Measurements from ENCODE around the gene SASS6. TPM values are rescaled to one million over a fixed set of nuclear protein-coding genes. Genes with fewer than 3 reads are reported as not detected.

The SASS6 gene
- total RNA-seq, 1 experiment from 2014 or later: 9.0 TPM

DNA sequence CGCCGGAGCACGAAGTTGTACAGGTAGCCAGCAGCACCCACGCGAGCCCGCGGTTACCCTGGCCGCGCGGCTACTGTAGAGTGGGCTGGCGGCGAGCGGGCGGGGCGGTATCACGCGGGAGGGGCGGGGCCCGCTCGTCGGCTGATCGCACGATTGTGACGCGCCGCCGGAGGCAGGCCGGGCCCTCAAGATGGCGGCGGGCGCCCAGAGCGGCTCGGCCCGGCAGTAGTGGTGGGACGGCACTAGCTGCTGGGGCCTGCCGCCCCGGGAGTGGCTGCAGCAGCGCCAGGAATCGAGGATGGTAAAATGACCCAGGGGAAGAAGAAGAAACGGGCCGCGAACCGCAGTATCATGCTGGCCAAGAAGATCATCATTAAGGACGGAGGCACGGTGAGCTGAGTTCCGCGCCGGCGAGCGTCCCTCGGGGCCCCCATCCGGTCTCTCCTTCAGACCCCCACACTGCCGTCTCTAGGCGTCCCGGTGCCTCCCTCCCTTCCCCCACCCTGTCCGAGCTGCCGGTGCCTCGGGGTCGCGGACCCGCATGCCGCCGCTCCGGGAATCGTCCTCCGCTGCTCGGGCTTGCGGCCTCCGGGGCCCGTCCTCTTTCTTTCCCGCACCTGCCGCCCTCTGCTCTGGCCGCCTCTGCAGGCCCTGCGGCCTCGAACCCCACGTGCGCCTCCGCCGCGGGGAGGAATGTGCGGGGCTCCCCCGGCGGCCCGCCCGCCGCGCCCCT lies 94.6 kb downstream of the SASS6 start:
- H3K4me2 ChIP-seq (ENCODE audit: low read length): peak overlapping the region; percentile 92
- TF ChIP-seq, protein P1, sequence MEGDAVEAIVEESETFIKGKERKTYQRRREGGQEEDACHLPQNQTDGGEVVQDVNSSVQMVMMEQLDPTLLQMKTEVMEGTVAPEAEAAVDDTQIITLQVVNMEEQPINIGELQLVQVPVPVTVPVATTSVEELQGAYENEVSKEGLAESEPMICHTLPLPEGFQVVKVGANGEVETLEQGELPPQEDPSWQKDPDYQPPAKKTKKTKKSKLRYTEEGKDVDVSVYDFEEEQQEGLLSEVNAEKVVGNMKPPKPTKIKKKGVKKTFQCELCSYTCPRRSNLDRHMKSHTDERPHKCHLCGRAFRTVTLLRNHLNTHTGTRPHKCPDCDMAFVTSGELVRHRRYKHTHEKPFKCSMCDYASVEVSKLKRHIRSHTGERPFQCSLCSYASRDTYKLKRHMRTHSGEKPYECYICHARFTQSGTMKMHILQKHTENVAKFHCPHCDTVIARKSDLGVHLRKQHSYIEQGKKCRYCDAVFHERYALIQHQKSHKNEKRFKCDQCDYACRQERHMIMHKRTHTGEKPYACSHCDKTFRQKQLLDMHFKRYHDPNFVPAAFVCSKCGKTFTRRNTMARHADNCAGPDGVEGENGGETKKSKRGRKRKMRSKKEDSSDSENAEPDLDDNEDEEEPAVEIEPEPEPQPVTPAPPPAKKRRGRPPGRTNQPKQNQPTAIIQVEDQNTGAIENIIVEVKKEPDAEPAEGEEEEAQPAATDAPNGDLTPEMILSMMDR (conservative IDR thresholded peaks at IDR 0.05; ENCODE audit: low read depth, low read length): no peak
- no peak for TF ChIP-seq EZH2phosphoT487 (IDR thresholded peaks at IDR 0.05; ENCODE audit: borderline replicate concordance, low read length)
- no peak for TF ChIP-seq EZH2 (IDR thresholded peaks at IDR 0.05; ENCODE audit: low read length, unreplicated experiment)
- ChIA-PET CTCF (interaction anchor here (0.6 kb wide), 1 partner anchor 418 kb away, joined by 3 read pairs; no protein-coding TSS in a partner anchor), POLR2A (ENCODE audit: unreplicated experiment) (interaction anchor here (0.5 to 0.6 kb wide), 2 partner anchors 12 to 110 kb away, joined by 3 to 20 read pairs; no protein-coding TSS in a partner anchor)
- peaks cover 20% of the 10 kb centered on the region for H3K4me1 ChIP-seq (ENCODE audit: insufficient read depth, low read length)
- peaks cover 42% of the 10 kb centered on the region for H4K20me1 ChIP-seq (ENCODE audit: low read length)
- peak overlapping the region; percentile 55 for H2AFZ ChIP-seq (ENCODE audit: low read length)
- no peaks in the 10 kb centered on the region for H3F3A ChIP-seq (ENCODE audit: low read length, unreplicated experiment)
- peaks cover 68% of the 10 kb centered on the region for H3K79me2 ChIP-seq (ENCODE audit: low read length)
- no TSS peak for BruUV-seq (replicated peaks)
- peak overlapping the region; percentile 98 for H3K9ac ChIP-seq (ENCODE audit: low read length)
- H3K27me3 ChIP-seq (ENCODE audit: low read length): no peaks in the 10 kb centered on the region
- H3K36me3 ChIP-seq (ENCODE audit: low read depth, low read length): peaks cover 2% of the 10 kb centered on the region; the same call in 1 of the 2 replicates
- peak; percentile 85 for DNase-seq
- H3K9me2 ChIP-seq (replicated peaks; ENCODE audit: low read length): no peaks in the 10 kb centered on the region
- peak overlapping the region; percentile 81 for H3K27ac ChIP-seq (ENCODE audit: low read length)
- H3K4me3 ChIP-seq (ENCODE audit: low read length): peak overlapping the region; percentile 77
- intact Hi-C loops (cut with micrococcal nuclease): loop anchor here (2.0 kb wide), 4 partner anchors 67 to 421 kb away; partner anchors contain the start of genes AGL, SASS6 and TRMT13
- H3K9me3 ChIP-seq (ENCODE audit: low read length): no peaks in the 10 kb centered on the region
- peak; percentile 88 for ATAC-seq

DNA sequence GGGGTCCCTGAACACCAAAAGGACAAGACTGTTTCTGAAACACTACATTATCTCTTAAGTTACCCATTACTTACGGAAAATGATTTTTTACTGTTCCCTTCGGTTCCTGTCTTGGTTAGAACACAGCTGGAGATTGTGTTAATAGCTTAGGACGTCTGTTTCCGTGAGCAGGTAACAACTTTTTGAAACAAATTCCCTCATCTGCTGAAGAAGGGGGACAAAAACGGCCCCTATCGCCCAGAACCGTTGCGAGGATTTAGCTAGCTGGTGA lies 95.1 kb downstream of the SASS6 start:
- peak overlapping the region; percentile 55 for H2AFZ ChIP-seq (ENCODE audit: low read length)
- H3K79me2 ChIP-seq (ENCODE audit: low read length): peaks cover 63% of the 10 kb centered on the region
- TF ChIP-seq, protein P1 (conservative IDR thresholded peaks at IDR 0.05; ENCODE audit: low read depth, low read length): no peak
- TF ChIP-seq EZH2 (IDR thresholded peaks at IDR 0.05; ENCODE audit: low read length, unreplicated experiment) (no peak), EZH2phosphoT487 (IDR thresholded peaks at IDR 0.05; ENCODE audit: borderline replicate concordance, low read length) (no peak)

More for the DNA sequence above, 95.1 kb downstream of the SASS6 start:
- H3K9me2 ChIP-seq (replicated peaks; ENCODE audit: low read length): no peaks in the 10 kb centered on the region
- BruUV-seq (replicated peaks): no TSS peak
- ChIA-PET CTCF (interaction anchor here (0.6 kb wide), 1 partner anchor 418 kb away, joined by 3 read pairs; no protein-coding TSS in a partner anchor), POLR2A (ENCODE audit: unreplicated experiment) (interaction anchor here (0.5 to 0.6 kb wide), 2 partner anchors 11 to 109 kb away, joined by 3 to 20 read pairs; no protein-coding TSS in a partner anchor)
- ATAC-seq (no peak), DNase-seq (no peak)
- H3K4me3 ChIP-seq (ENCODE audit: low read length): peak overlapping the region; percentile 77
- peaks cover 37% of the 10 kb centered on the region for H4K20me1 ChIP-seq (ENCODE audit: low read length)
- H3K27me3 ChIP-seq (ENCODE audit: low read length): no peaks in the 10 kb centered on the region
- peak overlapping the region; percentile 81 for H3K27ac ChIP-seq (ENCODE audit: low read length)
- no peaks in the 10 kb centered on the region for H3K36me3 ChIP-seq (ENCODE audit: low read depth, low read length)
- no peaks in the 10 kb centered on the region for H3K9me3 ChIP-seq (ENCODE audit: low read length)
- H3F3A ChIP-seq (ENCODE audit: low read length, unreplicated experiment): no peaks in the 10 kb centered on the region
- intact Hi-C loops (cut with micrococcal nuclease): loop anchor here (2.0 kb wide), 1 partner anchor 67 kb away; no protein-coding TSS in a partner anchor
- peak overlapping the region; percentile 98 for H3K9ac ChIP-seq (ENCODE audit: low read length)
- peak overlapping the region; percentile 92 for H3K4me2 ChIP-seq (ENCODE audit: low read length)
- H3K4me1 ChIP-seq (ENCODE audit: insufficient read depth, low read length): peaks cover 20% of the 10 kb centered on the region
